ENCODE data around the gene DNAH2. TPM values are rescaled to one million over a fixed set of nuclear protein-coding genes. Genes with fewer than 3 reads are reported as not detected.
A peak's percentile ranks its signal among the peaks of the same experiment; 100 is the strongest.

The DNAH2 gene
- total and polyA plus RNA-seq, 2 of the 13 experiments (the other 11 are each of a cell fraction or from before 2014, with no cell fraction given), result not detected

- TF ChIP-seq CEBPZ (IDR thresholded peaks at IDR 0.05; ENCODE audit: low read length), result no peak
- TF ChIP-seq TCF12 (IDR thresholded peaks at IDR 0.05), result no peak
- TF ChIP-seq TCF12 (CRISPR knock-in tag; IDR thresholded peaks at IDR 0.05), result no peak
- TF ChIP-seq KDM4B (CRISPR knock-in tag; IDR thresholded peaks at IDR 0.05), result 0 out of 2 replicates have a peak, but pooled peaks have one; percentile 53
- TF ChIP-seq ZNF33A (CRISPR knock-in tag; IDR thresholded peaks at IDR 0.05; ENCODE audit: borderline replicate concordance), result no peak
- TF ChIP-seq ZNF562 (CRISPR knock-in tag; IDR thresholded peaks at IDR 0.05; ENCODE audit: borderline replicate concordance), result no peak
- no peak for TF ChIP-seq ZNF724P (CRISPR knock-in tag; IDR thresholded peaks at IDR 0.05; ENCODE audit: borderline replicate concordance)
- TF ChIP-seq SIX4 (CRISPR knock-in tag; IDR thresholded peaks at IDR 0.05), result no peak
- TF ChIP-seq BORCS8-MEF2B (CRISPR knock-in tag; IDR thresholded peaks at IDR 0.05), result peak; percentile 36; the same call in 1 of the 2 replicates
- TF ChIP-seq MED8 (CRISPR knock-in tag; IDR thresholded peaks at IDR 0.05; ENCODE audit: insufficient replicate concordance), result no peak
- no peak; the same call in 1 of the 2 replicates for TF ChIP-seq BCL3 (CRISPR knock-in tag; IDR thresholded peaks at IDR 0.05)
- no peak; the same call in 1 of the 2 replicates for TF ChIP-seq ZNF225 (CRISPR knock-in tag; IDR thresholded peaks at IDR 0.05)
- TF ChIP-seq ATF1 (CRISPR knock-in tag; IDR thresholded peaks at IDR 0.05), result no peak
- TF ChIP-seq ZNF234 (CRISPR knock-in tag; conservative IDR thresholded peaks at IDR 0.05), result no peak
- TF ChIP-seq FOXK1 (CRISPR knock-in tag; IDR thresholded peaks at IDR 0.05; ENCODE audit: borderline replicate concordance, low read depth), result peak; percentile 39
- TF ChIP-seq CENPX (CRISPR knock-in tag; IDR thresholded peaks at IDR 0.05), result no peak
- no peak for TF ChIP-seq FLYWCH1 (CRISPR knock-in tag; IDR thresholded peaks at IDR 0.05)
- TF ChIP-seq GATAD1 (CRISPR knock-in tag; IDR thresholded peaks at IDR 0.05), result 0 out of 2 replicates have a peak, but pooled peaks have one; percentile 61
- no peak for TF ChIP-seq KLF15 (CRISPR knock-in tag; IDR thresholded peaks at IDR 0.05; ENCODE audit: borderline replicate concordance)
- TF ChIP-seq ZNF101 (CRISPR knock-in tag; IDR thresholded peaks at IDR 0.05; ENCODE audit: borderline replicate concordance, low read depth), result no peak
Measured at GRCh38 chr17:7856811-7857712, 139.5 kb downstream of the DNAH2 start, which contains the start of gene NAA38 (continued).
